CD4-positive, alpha-beta T cell treated with Interferon alpha-2 for 1 hour (primary cell): ENCODE measurements around the gene KIT.

ENCODE experiments used
- DNase-seq, 2 donors: peaks; one replicate each; pipeline ENCODE4 v3.0.0-alpha.2; 2020 to 2022

The KIT gene

GRCh38 chr4:54746218-54746617, 88.5 kb downstream of the KIT start:
- DNase-seq: no peak

GRCh38 chr4:54750341-54750740, 92.6 kb downstream of the KIT start:
- DNase-seq: no peak

GRCh38 chr4:54754394-54754793, 96.6 kb downstream of the KIT start:
- DNase-seq: no peak

- no peak for DNase-seq
Measured at GRCh38 chr4:54764476-54764875, 106.7 kb downstream of the KIT start.

GRCh38 chr4:54767376-54767775, 109.6 kb downstream of the KIT start:
- DNase-seq: no peak

- no peak for DNase-seq
Measured at GRCh38 chr4:54773022-54773421, 115.3 kb downstream of the KIT start.

- DNase-seq: no peak
Measured at GRCh38 chr4:54779036-54779435, 121.3 kb downstream of the KIT start.

GRCh38 chr4:54779476-54780148, 121.9 kb downstream of the KIT start:
- DNase-seq: no peak

GRCh38 chr4:54780149-54780495, 122.4 kb downstream of the KIT start:
- DNase-seq: no peak

- no peak for DNase-seq
Measured at GRCh38 chr4:54781756-54782155, 124.0 kb downstream of the KIT start.

- no peak for DNase-seq
Measured at GRCh38 chr4:54783402-54784110, 125.8 kb downstream of the KIT start.

GRCh38 chr4:54784161-54784671, 126.5 kb downstream of the KIT start:
- no peak for DNase-seq
